ENCODE measurements around the gene JAK3. TPM values are rescaled to one million over a fixed set of nuclear protein-coding genes. Genes with fewer than 3 reads are reported as not detected.
A peak's percentile ranks its signal among the peaks of the same experiment; 100 is the strongest.

The JAK3 gene
- total RNA-seq, 1 experiment from 2014 or later: not detected

GRCh38 chr19:17877696-17878095 is 29.9 kb upstream of the JAK3 start:
- BruUV-seq (replicated peaks): no TSS peak
- H3K4me3 ChIP-seq (ENCODE audit: low read depth, low read length): no peak overlapping the region
- no peak overlapping the region for H3K27ac Mint-ChIP-seq (ENCODE audit: unreplicated experiment)
- no peaks in the 10 kb centered on the region for H3K36me3 ChIP-seq (ENCODE audit: control insufficient read depth, insufficient read depth, low read length)
- H3K9me3 ChIP-seq: no peaks in the 10 kb centered on the region
- H3K36me3 Mint-ChIP-seq (ENCODE audit: insufficient read depth, unreplicated experiment): no peaks in the 10 kb centered on the region
- ChIA-PET CTCF (no interaction called here), POLR2A (no interaction called here)
- no peaks in the 10 kb centered on the region for H3K9me3 Mint-ChIP-seq (ENCODE audit: unreplicated experiment)
- no peak for DNase-seq
- H3K4me1 ChIP-seq: no peaks in the 10 kb centered on the region
- no peaks in the 10 kb centered on the region for H3K4me1 Mint-ChIP-seq (ENCODE audit: low read depth, unreplicated experiment)
- H3K27me3 ChIP-seq (replicated peaks; ENCODE audit: control insufficient read depth, insufficient read depth, low read length): no peaks in the 10 kb centered on the region
- H3K4me3 Mint-ChIP-seq (ENCODE audit: unreplicated experiment): no peak overlapping the region
- H3K27me3 Mint-ChIP-seq (ENCODE audit: insufficient read depth, unreplicated experiment): peaks cover 3% of the 10 kb centered on the region
- no peak for TF ChIP-seq CTCF (IDR thresholded peaks at IDR 0.05; ENCODE audit: insufficient read depth in 1 of 2, low read depth in 1 of 2, low read length in 1 of 2, severe bottlenecking in 1 of 2, unreplicated experiment in 1 of 2)
- intact Hi-C loops (cut with micrococcal nuclease; ENCODE audit: unreplicated experiment): no loop called here

- Mint-ChIP-seq H3K27ac (ENCODE audit: unreplicated experiment) (no peak overlapping the region), H3K36me3 (ENCODE audit: insufficient read depth, unreplicated experiment) (no peaks in the 10 kb centered on the region), H3K4me1 (ENCODE audit: low read depth, unreplicated experiment) (no peaks in the 10 kb centered on the region), H3K27me3 (ENCODE audit: insufficient read depth, unreplicated experiment) (no peaks in the 10 kb centered on the region), H3K9me3 (ENCODE audit: unreplicated experiment) (no peaks in the 10 kb centered on the region), H3K4me3 (ENCODE audit: unreplicated experiment) (peak overlapping the region; percentile 64)
- no peak for DNase-seq
- ChIA-PET POLR2A (no interaction called here), CTCF (no interaction called here)
- Histone ChIP-seq H3K9me3 (no peaks in the 10 kb centered on the region), H3K27me3 (replicated peaks; ENCODE audit: control insufficient read depth, insufficient read depth, low read length) (no peaks in the 10 kb centered on the region), H3K36me3 (ENCODE audit: control insufficient read depth, insufficient read depth, low read length) (no peaks in the 10 kb centered on the region), H3K4me1 (no peaks in the 10 kb centered on the region), H3K4me3 (ENCODE audit: low read depth, low read length) (no peak overlapping the region)
- no TSS peak for BruUV-seq (replicated peaks)
- TF ChIP-seq CTCF (IDR thresholded peaks at IDR 0.05; ENCODE audit: insufficient read depth in 1 of 2, low read depth in 1 of 2, low read length in 1 of 2, severe bottlenecking in 1 of 2, unreplicated experiment in 1 of 2): no peak
- intact Hi-C loops (cut with micrococcal nuclease; ENCODE audit: unreplicated experiment): no loop called here
Observed at GRCh38 chr19:17874758-17875135, 27.0 kb upstream of the JAK3 start.

- H3K4me3 Mint-ChIP-seq (ENCODE audit: unreplicated experiment): peak overlapping the region; percentile 64
- H3K27me3 Mint-ChIP-seq (ENCODE audit: insufficient read depth, unreplicated experiment): no peaks in the 10 kb centered on the region
- Histone ChIP-seq H3K4me3 (ENCODE audit: low read depth, low read length) (peak overlapping the region; percentile 44), H3K9me3 (no peaks in the 10 kb centered on the region), H3K4me1 (no peaks in the 10 kb centered on the region), H3K36me3 (ENCODE audit: control insufficient read depth, insufficient read depth, low read length) (no peaks in the 10 kb centered on the region), H3K27me3 (replicated peaks; ENCODE audit: control insufficient read depth, insufficient read depth, low read length) (no peaks in the 10 kb centered on the region)
- H3K4me1 Mint-ChIP-seq (ENCODE audit: low read depth, unreplicated experiment): no peaks in the 10 kb centered on the region
- POLR2A ChIA-PET: no interaction called here
- H3K27ac Mint-ChIP-seq (ENCODE audit: unreplicated experiment): no peak overlapping the region
- no peaks in the 10 kb centered on the region for H3K36me3 Mint-ChIP-seq (ENCODE audit: insufficient read depth, unreplicated experiment)
- no peaks in the 10 kb centered on the region for H3K9me3 Mint-ChIP-seq (ENCODE audit: unreplicated experiment)
- CTCF ChIA-PET: no interaction called here
- no TSS peak for BruUV-seq (replicated peaks)
- intact Hi-C loops (cut with micrococcal nuclease; ENCODE audit: unreplicated experiment): no loop called here
- TF ChIP-seq CTCF (IDR thresholded peaks at IDR 0.05; ENCODE audit: insufficient read depth in 1 of 2, low read depth in 1 of 2, low read length in 1 of 2, severe bottlenecking in 1 of 2, unreplicated experiment in 1 of 2): no peak
- peak; percentile 67 to 77 for DNase-seq
Observed at GRCh38 chr19:17873786-17874757, 26.3 kb upstream of the JAK3 start.

All from Caco-2 (cell line).